Sigmoid colon (tissue), 7 donors: ENCODE data around the gene ARHGAP45. TPM values are rescaled to one million over a fixed set of nuclear protein-coding genes. Genes with fewer than 3 reads are reported as not detected.

Source experiments
- DNase-seq: peaks from one replicate; pipeline ENCODE4 v3.0.0-alpha.2; 2019
- H3K27ac ChIP-seq, 4 donors: fragments of 200-600 bp; sonication (generic); one replicate each; pipeline ENCODE4 v1.5.1; 2016 to 2019; ENCODE audit warnings: mild to moderate bottlenecking in 1 of 4
- H3K27me3 ChIP-seq, 3 donors: fragments of 200-600 bp; sonication (generic); one replicate each; pipeline ENCODE4 v1.5.1; 2019; ENCODE audit warnings: mild to moderate bottlenecking in 1 of 3
- H3K36me3 ChIP-seq, 4 donors: fragments of 200-600 bp; sonication (generic); one replicate each; pipeline ENCODE4 v1.5.1; 2016 to 2019
- H3K4me1 ChIP-seq, 4 donors: fragments of 200-600 bp; sonication (generic); one replicate each; pipeline ENCODE4 v1.5.1; 2017 to 2019
- H3K4me3 ChIP-seq, 4 donors: fragments of 200-600 bp; sonication (generic); one replicate each; pipeline ENCODE4 v1.5.1; 2017 to 2019; ENCODE audit warnings: mild to moderate bottlenecking in 2 of 4, moderate library complexity in 1 of 4
- H3K9me3 ChIP-seq, 4 donors: fragments of 200-600 bp in 3 of 4; sonication (generic) in 3 of 4; one replicate each; pipeline versions ENCODE4 v1.5.1 to v1.6.1; 2013 to 2019
- EP300 ChIP-seq, 4 donors: sonication (generic); formaldehyde crosslinking; IDR thresholded peaks; one replicate each; pipeline ENCODE4 v1.6.1; 2017; ENCODE audit warnings: antibody characterized with exemption in 4 of 4
- POLR2A ChIP-seq, 2 donors: fragments of 450-650 bp; IDR thresholded peaks; one replicate each; pipeline ENCODE4 v1.6.1; 2016; ENCODE audit warnings: antibody characterized with exemption in 2 of 2, mild to moderate bottlenecking in 2 of 2, moderate library complexity in 2 of 2
- POLR2AphosphoS5 ChIP-seq, 4 donors: sonication (generic); formaldehyde crosslinking; IDR thresholded peaks; one replicate each; pipeline ENCODE4 v1.6.1; 2017; ENCODE audit warnings: antibody characterized with exemption in 4 of 4
- WGBS, 2 donors: extraction: QIAGEN DNeasy Blood & Tissue Kit; methylation state at CpG; one replicate each; pipeline ENCODE4 v1.1.7; 2013; 5-methylcytosine and 5-hydroxymethylcytosine counted together
- intact Hi-C: fragments of 100-400 bp; cut with DNase I; formaldehyde crosslinking; loops from one replicate; pipeline ENCODE4 v1.15.1; 2023
- polyA plus RNA-seq, 3 donors: library from polyadenylated mRNA; stranded (reverse); fragments of 200-250 nt; gene quantifications; one replicate each; pipeline ENCODE4 v1.2.3, GENCODE V29; 2013
- total RNA-seq, 4 donors: library from RNA; depleted of rRNA; stranded (reverse); fragments of >200 nt; gene quantifications; one replicate each; pipeline ENCODE4 v1.1.0, GENCODE V29; 2016
- TF ChIP-seq, protein P1 (sequence below), 4 experiments: fragments of 450-650 bp in 3 of 4; fragments of 200-600 bp in 1 of 4; IDR thresholded peaks; one replicate each; pipeline ENCODE4 v1.5.1; 2016 to 2019; ENCODE audit warnings: antibody characterized with exemption in 4 of 4, mild to moderate bottlenecking in 3 of 4, moderate library complexity in 2 of 4
- donor health status: healthy with polysubstance abuse.
- donor health status: Bipolar disorder and iron deficiency.
- donor health status: healthy.

Gene ARHGAP45
- total and polyA plus RNA-seq, 7 donors = 12.8 to 103 (median 21.6) TPM

DNA sequence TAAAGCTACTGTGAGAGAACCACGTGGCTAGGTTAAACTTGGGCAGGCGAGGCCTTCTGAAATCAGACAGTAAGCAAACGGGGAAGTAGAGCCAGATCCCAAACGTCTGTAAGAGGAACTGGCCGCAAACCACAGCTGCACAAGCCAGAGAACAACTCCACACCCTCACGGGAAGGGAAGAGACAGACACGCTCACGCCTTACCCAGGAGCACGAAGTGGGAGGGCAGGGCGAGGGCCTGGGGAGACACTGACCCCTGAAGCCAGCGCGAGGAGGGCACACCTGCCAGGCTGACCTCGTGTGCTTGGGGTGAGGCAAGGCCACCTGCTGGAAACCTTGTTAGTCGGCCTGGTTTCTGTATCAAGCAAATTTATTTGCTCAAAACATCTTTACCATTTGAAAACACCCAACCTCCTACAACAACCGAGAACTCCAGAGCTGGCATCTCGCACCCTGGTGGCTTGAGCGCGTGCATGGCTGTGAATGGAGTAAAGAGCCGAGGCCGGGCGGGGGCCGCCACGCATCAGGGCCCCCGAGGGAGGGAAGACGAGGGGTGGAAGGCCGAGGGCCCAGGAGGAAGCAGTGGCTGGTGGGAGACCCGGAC lies 20.9 kb downstream of the ARHGAP45 start:
- Histone ChIP-seq H3K27me3 (peaks cover 0 to 6% (median 2%) of the 10 kb centered on the region in 3 donors), H3K4me3 (no peak overlapping the region), H3K4me1 (peaks cover 0 to 6% (median 0%) of the 10 kb centered on the region in 4 donors), H3K9me3 (no peaks in the 10 kb centered on the region), H3K27ac (peak overlapping the region in 3 of 4 donors; percentile 39 to 62 (median 56)), H3K36me3 (peaks cover 15 to 47% (median 30%) of the 10 kb centered on the region in 4 donors)
- TF ChIP-seq POLR2AphosphoS5 (IDR thresholded peaks at IDR 0.05) = peak in 2 of 4 donors; percentile 29 to 32
- no peak for TF ChIP-seq EP300 (IDR thresholded peaks at IDR 0.05)
- TF ChIP-seq POLR2A (IDR thresholded peaks at IDR 0.05) = no peak
- DNase-seq = no peak
- intact Hi-C loops = no loop called here
- WGBS, 2 donors = 37 to 53% methylated on average over 27 of the region's 27 CpGs

DNA sequence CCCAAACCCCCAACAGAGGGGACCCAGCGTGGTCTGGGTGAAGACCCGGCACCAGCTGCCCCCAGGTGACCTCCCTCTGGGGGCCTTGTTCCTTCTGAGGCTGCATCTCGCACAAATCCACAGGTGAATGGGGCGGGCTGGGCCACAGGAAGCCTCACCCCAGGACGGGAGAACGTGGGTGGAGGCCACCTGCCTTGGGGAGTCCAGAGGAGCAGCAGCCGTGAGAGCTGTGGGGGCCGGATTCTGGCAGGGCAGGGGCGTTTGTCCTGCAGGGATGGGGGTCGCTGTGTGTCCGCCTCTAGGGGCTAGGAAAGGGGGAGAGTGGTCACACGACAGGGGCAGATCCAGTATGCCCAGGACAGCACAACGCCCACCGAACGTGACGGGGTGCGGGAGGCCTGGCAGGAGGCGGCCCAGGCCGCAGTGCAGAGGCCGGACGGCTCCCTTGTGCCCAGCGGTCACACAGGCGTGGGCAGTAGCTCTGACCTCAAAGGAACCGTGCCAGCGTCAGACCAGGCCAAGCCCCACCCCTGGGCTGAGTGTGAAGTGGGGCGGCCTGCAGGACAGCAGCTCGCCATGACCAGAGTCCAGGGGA lies 21.5 kb downstream of the ARHGAP45 start:
- intact Hi-C loops = no loop called here
- H3K4me3 ChIP-seq = no peak overlapping the region
- peaks cover 0 to 3% (median 0%) of the 10 kb centered on the region in 3 donors for H3K27me3 ChIP-seq
- DNase-seq = no peak
- WGBS, 2 donors = 78 to 82% methylated on average over 27 of the region's 27 CpGs
- H3K4me1 ChIP-seq = peaks cover 0 to 8% (median 6%) of the 10 kb centered on the region in 4 donors
- H3K9me3 ChIP-seq = no peaks in the 10 kb centered on the region
- peak overlapping the region in 3 of 4 donors; percentile 39 to 62 (median 56) for H3K27ac ChIP-seq
- TF ChIP-seq, protein P1, sequence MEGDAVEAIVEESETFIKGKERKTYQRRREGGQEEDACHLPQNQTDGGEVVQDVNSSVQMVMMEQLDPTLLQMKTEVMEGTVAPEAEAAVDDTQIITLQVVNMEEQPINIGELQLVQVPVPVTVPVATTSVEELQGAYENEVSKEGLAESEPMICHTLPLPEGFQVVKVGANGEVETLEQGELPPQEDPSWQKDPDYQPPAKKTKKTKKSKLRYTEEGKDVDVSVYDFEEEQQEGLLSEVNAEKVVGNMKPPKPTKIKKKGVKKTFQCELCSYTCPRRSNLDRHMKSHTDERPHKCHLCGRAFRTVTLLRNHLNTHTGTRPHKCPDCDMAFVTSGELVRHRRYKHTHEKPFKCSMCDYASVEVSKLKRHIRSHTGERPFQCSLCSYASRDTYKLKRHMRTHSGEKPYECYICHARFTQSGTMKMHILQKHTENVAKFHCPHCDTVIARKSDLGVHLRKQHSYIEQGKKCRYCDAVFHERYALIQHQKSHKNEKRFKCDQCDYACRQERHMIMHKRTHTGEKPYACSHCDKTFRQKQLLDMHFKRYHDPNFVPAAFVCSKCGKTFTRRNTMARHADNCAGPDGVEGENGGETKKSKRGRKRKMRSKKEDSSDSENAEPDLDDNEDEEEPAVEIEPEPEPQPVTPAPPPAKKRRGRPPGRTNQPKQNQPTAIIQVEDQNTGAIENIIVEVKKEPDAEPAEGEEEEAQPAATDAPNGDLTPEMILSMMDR (IDR thresholded peaks at IDR 0.05) = no peak
- TF ChIP-seq POLR2AphosphoS5 (IDR thresholded peaks at IDR 0.05) = no peak
- no peak for TF ChIP-seq EP300 (IDR thresholded peaks at IDR 0.05)
- no peak for TF ChIP-seq POLR2A (IDR thresholded peaks at IDR 0.05)
- H3K36me3 ChIP-seq = peaks cover 15 to 53% (median 30%) of the 10 kb centered on the region in 4 donors

DNA sequence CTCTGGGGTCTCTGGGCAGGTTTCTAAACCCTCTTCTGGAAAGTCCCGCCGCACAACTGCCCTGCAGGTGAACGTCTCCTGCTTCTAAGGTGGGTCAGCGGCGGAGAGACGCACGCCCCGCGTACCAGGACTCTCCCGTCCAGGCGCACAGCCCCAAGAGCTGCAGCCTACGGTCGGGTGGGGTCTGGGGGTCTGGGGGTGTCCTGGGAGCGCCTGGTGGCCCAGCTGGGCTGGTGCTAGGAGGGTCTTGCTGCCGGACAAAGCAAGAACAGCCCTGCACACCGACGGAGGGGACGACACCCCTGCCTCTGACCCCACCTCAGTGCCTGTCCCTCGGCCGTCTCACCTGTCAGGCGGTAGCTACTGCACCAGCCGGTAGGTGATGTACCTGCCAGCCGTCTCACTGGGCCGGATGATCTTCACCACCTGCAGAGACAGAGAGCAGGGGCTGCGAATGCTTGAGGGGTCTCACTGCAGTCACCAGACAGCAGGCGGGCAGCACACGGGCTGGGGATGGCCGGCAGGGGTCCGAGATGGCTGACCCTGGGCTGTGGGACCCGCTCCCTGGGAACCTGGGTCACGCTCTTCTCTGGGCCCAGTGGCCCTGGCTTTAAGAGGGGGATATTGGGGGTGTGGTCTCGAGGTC lies 22.3 kb downstream of the ARHGAP45 start:
- 92 to 93% methylated on average over 32 of the region's 32 CpGs for WGBS, 2 donors
- Histone ChIP-seq H3K27me3 (peaks cover 0 to under 1% (median 0%) of the 10 kb centered on the region in 3 donors), H3K4me3 (no peak overlapping the region), H3K9me3 (no peaks in the 10 kb centered on the region), H3K36me3 (peaks cover 15 to 55% (median 30%) of the 10 kb centered on the region in 4 donors), H3K4me1 (peaks cover 0 to 15% (median 13%) of the 10 kb centered on the region in 4 donors), H3K27ac (peak overlapping the region in 1 of 4 donors; percentile 14)
- no peak for DNase-seq
- TF ChIP-seq, protein P1 (IDR thresholded peaks at IDR 0.05) = no peak
- TF ChIP-seq EP300 (IDR thresholded peaks at IDR 0.05) (no peak), POLR2A (IDR thresholded peaks at IDR 0.05) (no peak), POLR2AphosphoS5 (IDR thresholded peaks at IDR 0.05) (no peak)
- intact Hi-C loops = no loop called here

DNA sequence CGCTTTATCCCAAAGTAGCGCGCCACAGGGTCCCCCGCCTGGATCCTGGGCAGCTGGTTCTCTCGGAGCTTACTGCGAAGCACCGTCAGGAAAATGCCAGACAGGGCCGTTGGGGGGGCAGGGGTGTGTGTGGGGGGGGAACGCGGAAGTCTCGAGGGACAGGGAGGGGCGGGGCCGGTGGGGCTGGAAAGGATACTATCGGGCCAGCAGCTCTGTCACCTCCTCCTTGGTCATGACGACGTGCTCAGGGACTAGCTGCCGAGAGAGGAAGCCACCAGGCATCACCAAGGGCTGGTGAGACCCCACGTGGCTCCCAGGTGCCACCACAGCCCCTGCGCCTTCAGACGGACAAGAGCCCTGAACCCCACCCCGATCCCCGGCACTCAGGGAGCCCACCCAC lies 22.9 kb downstream of the ARHGAP45 start:
- Histone ChIP-seq H3K36me3 (peaks cover 15 to 55% (median 30%) of the 10 kb centered on the region in 4 donors), H3K4me3 (no peak overlapping the region), H3K27ac (no peak overlapping the region), H3K9me3 (no peaks in the 10 kb centered on the region), H3K27me3 (no peaks in the 10 kb centered on the region), H3K4me1 (peaks cover 0 to 21% (median 17%) of the 10 kb centered on the region in 4 donors)
- TF ChIP-seq, protein P1 (IDR thresholded peaks at IDR 0.05) = no peak
- intact Hi-C loops = no loop called here
- 70 to 82% methylated on average over 22 of the region's 22 CpGs for WGBS, 2 donors
- no peak for DNase-seq
